ENCODE results near the gene PIK3R6.

PIK3R6 gene

GRCh38 chr17:8868529-8868951 lies 1.1 kb upstream of the PIK3R6 start:
- no peak for TF ChIP-seq NFIC (IDR thresholded peaks at IDR 0.05)
- TF ChIP-seq TCF12 (IDR thresholded peaks at IDR 0.05; ENCODE audit: low read depth): no peak
- TF ChIP-seq CEBPB (IDR thresholded peaks at IDR 0.05): no peak
- no peak for TF ChIP-seq CREB1 (IDR thresholded peaks at IDR 0.05; ENCODE audit: low read depth)
- TF ChIP-seq RAD21 (IDR thresholded peaks at IDR 0.05; ENCODE audit: low read depth): no peak
- TF ChIP-seq REST (IDR thresholded peaks at IDR 0.05; ENCODE audit: low read depth): no peak
- no peak for TF ChIP-seq TAF1 (IDR thresholded peaks at IDR 0.05; ENCODE audit: low read depth)
- TF ChIP-seq EP300 (IDR thresholded peaks at IDR 0.05; ENCODE audit: borderline replicate concordance): no peak
- no peak for TF ChIP-seq FOXM1 (IDR thresholded peaks at IDR 0.05; ENCODE audit: borderline replicate concordance, low read depth)
- TF ChIP-seq YY1 (IDR thresholded peaks at IDR 0.05; ENCODE audit: low read depth): no peak
- TF ChIP-seq ZBTB7A (IDR thresholded peaks at IDR 0.05; ENCODE audit: low read depth): no peak
- TF ChIP-seq USF1 (IDR thresholded peaks at IDR 0.05): no peak
- TF ChIP-seq TEAD4 (IDR thresholded peaks at IDR 0.05): no peak
- no peak for TF ChIP-seq EGR1 (IDR thresholded peaks at IDR 0.05)
- no peak for TF ChIP-seq MAX (IDR thresholded peaks at IDR 0.05)

- TF ChIP-seq MAX (IDR thresholded peaks at IDR 0.05) (no peak), RAD21 (IDR thresholded peaks at IDR 0.05; ENCODE audit: low read depth) (no peak), YY1 (IDR thresholded peaks at IDR 0.05; ENCODE audit: low read depth) (no peak)
Measured at GRCh38 chr17:8868092-8868491, 618 bp upstream of the PIK3R6 start.

- TF ChIP-seq TCF12 (IDR thresholded peaks at IDR 0.05; ENCODE audit: low read depth) (no peak), MAX (IDR thresholded peaks at IDR 0.05) (no peak), TAF1 (IDR thresholded peaks at IDR 0.05; ENCODE audit: low read depth) (no peak), YY1 (IDR thresholded peaks at IDR 0.05; ENCODE audit: low read depth) (no peak), TEAD4 (IDR thresholded peaks at IDR 0.05) (no peak), RAD21 (IDR thresholded peaks at IDR 0.05; ENCODE audit: low read depth) (no peak), ZBTB7A (IDR thresholded peaks at IDR 0.05; ENCODE audit: low read depth) (no peak), REST (IDR thresholded peaks at IDR 0.05; ENCODE audit: low read depth) (no peak), EGR1 (IDR thresholded peaks at IDR 0.05) (no peak), EP300 (IDR thresholded peaks at IDR 0.05; ENCODE audit: borderline replicate concordance) (no peak), NFIC (IDR thresholded peaks at IDR 0.05) (no peak), FOXM1 (IDR thresholded peaks at IDR 0.05; ENCODE audit: borderline replicate concordance, low read depth) (no peak), USF1 (IDR thresholded peaks at IDR 0.05) (no peak), CEBPB (IDR thresholded peaks at IDR 0.05) (no peak), CREB1 (IDR thresholded peaks at IDR 0.05; ENCODE audit: low read depth) (no peak)
Measured at GRCh38 chr17:8865811-8866210, 1.7 kb downstream of the PIK3R6 start.

GRCh38 chr17:8865385-8865784 lies 2.1 kb downstream of the PIK3R6 start:
- TF ChIP-seq EGR1 (IDR thresholded peaks at IDR 0.05) (no peak), TEAD4 (IDR thresholded peaks at IDR 0.05) (no peak), MAX (IDR thresholded peaks at IDR 0.05) (no peak), TCF12 (IDR thresholded peaks at IDR 0.05; ENCODE audit: low read depth) (no peak), ZBTB7A (IDR thresholded peaks at IDR 0.05; ENCODE audit: low read depth) (no peak)

- TF ChIP-seq TEAD4 (IDR thresholded peaks at IDR 0.05): no peak
- TF ChIP-seq FOXM1 (IDR thresholded peaks at IDR 0.05; ENCODE audit: borderline replicate concordance, low read depth): no peak
- no peak for TF ChIP-seq CEBPB (IDR thresholded peaks at IDR 0.05)
- TF ChIP-seq CREB1 (IDR thresholded peaks at IDR 0.05; ENCODE audit: low read depth): no peak
- TF ChIP-seq TAF1 (IDR thresholded peaks at IDR 0.05; ENCODE audit: low read depth): no peak
Measured at GRCh38 chr17:8862213-8863056, 5.0 kb downstream of the PIK3R6 start.

Data from Ishikawa (cell line).